ENCODE results near the gene PDZD7.

Gene PDZD7

DNA sequence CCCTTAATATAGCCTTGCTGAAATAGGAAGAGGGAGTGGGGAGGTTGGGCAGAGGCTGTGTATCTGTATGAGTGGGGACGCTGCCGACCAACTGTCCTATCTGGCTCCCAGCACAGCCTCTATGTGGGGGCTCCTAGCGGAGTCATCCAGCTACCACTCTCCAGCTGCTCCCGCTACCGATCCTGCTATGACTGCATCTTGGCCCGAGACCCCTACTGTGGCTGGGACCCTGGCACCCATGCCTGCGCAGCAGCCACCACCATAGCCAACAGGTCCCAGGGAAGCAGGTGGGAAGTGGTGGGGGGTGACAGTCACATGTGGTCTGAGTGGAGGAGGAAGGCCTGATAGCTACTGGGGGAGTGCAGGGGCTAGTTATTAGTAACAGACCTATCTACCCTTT lies 50.2 kb downstream of the PDZD7 start:
- TF ChIP-seq, protein P1, sequence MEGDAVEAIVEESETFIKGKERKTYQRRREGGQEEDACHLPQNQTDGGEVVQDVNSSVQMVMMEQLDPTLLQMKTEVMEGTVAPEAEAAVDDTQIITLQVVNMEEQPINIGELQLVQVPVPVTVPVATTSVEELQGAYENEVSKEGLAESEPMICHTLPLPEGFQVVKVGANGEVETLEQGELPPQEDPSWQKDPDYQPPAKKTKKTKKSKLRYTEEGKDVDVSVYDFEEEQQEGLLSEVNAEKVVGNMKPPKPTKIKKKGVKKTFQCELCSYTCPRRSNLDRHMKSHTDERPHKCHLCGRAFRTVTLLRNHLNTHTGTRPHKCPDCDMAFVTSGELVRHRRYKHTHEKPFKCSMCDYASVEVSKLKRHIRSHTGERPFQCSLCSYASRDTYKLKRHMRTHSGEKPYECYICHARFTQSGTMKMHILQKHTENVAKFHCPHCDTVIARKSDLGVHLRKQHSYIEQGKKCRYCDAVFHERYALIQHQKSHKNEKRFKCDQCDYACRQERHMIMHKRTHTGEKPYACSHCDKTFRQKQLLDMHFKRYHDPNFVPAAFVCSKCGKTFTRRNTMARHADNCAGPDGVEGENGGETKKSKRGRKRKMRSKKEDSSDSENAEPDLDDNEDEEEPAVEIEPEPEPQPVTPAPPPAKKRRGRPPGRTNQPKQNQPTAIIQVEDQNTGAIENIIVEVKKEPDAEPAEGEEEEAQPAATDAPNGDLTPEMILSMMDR (IDR thresholded peaks at IDR 0.05), result no peak

- TF ChIP-seq, protein P1 (IDR thresholded peaks at IDR 0.05), result no peak
Observed at GRCh38 chr10:100980311-100980710, 50.6 kb downstream of the PDZD7 start.

DNA sequence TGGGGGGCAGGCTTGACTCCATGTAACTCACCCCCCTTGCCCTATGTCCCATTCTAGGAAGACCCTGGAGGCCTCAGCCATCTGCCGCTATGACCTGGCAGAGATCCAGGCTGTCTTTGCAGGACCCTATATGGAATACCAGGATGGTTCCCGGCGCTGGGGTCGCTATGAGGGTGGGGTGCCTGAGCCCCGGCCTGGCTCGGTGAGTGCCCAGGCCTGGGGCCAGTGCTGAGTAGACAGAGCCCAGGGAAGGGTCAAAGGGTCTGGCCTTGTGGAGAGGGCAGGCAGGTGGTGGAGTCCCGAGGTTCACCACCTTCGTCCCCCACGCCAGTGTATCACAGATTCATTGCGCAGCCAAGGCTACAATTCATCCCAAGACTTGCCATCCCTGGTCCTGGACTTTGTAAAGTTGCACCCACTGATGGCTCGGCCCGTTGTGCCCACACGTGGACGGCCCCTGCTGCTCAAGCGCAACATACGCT lies 51.1 kb downstream of the PDZD7 start:
- TF ChIP-seq, protein P1 (IDR thresholded peaks at IDR 0.05), result no peak

GRCh38 chr10:100978901-100979195 lies 52.1 kb downstream of the PDZD7 start:
- TF ChIP-seq, protein P1 (IDR thresholded peaks at IDR 0.05), result no peak

- TF ChIP-seq, protein P1 (IDR thresholded peaks at IDR 0.05), result no peak
Observed at GRCh38 chr10:100978121-100978900, 52.6 kb downstream of the PDZD7 start.

- TF ChIP-seq, protein P1 (IDR thresholded peaks at IDR 0.05), result no peak
Observed at GRCh38 chr10:100977436-100977835, 53.5 kb downstream of the PDZD7 start.

- TF ChIP-seq, protein P1 (IDR thresholded peaks at IDR 0.05), result no peak
Observed at GRCh38 chr10:100976906-100977305, 54.0 kb downstream of the PDZD7 start.
